ENCODE results near the gene CCDC116. TPM values are rescaled to one million over a fixed set of nuclear protein-coding genes. Genes with fewer than 3 reads are reported as not detected.

Gene CCDC116
- total RNA-seq, 4 donors from 2014 or later: 0.27 to 15.7 TPM; not detected in 2

GRCh38 chr22:21685164-21685513 lies 52.6 kb downstream of the CCDC116 start:
- H3K4me3 ChIP-seq: no peak overlapping the region
- no peak overlapping the region for H3K27ac ChIP-seq
- no peaks in the 10 kb centered on the region for H3K4me1 ChIP-seq
- no peak for TF ChIP-seq POLR2AphosphoS5 (IDR thresholded peaks at IDR 0.05)
- no peak for TF ChIP-seq EP300 (IDR thresholded peaks at IDR 0.05; ENCODE audit: low read depth)
- no peak for TF ChIP-seq POLR2A (IDR thresholded peaks at IDR 0.05)
- no peak for TF ChIP-seq CTCF (IDR thresholded peaks at IDR 0.05)
- H3K27me3 ChIP-seq: no peaks in the 10 kb centered on the region
- in situ Hi-C loops (cut with MboI; ENCODE audit: low pct_ligation_motif_present in 1 of 4, low pct_unique_long_range_greater_than_20kb in 1 of 4, low sequenced_read_pairs in 3 of 4): no loop called here
- DNase-seq: no peak
- peaks cover 0 to 29% (median 5%) of the 10 kb centered on the region in 4 donors for H3K36me3 ChIP-seq
- 96 to 100% methylated on average over 1 to 7 of the region's 8 CpGs for WGBS, 2 donors (ENCODE audit: low coverage in 1 of 2)
- intact Hi-C loops (cut with DNase I; ENCODE audit: low total_unique reads): no loop called here
- no peaks in the 10 kb centered on the region for H3K9me3 ChIP-seq

DNA sequence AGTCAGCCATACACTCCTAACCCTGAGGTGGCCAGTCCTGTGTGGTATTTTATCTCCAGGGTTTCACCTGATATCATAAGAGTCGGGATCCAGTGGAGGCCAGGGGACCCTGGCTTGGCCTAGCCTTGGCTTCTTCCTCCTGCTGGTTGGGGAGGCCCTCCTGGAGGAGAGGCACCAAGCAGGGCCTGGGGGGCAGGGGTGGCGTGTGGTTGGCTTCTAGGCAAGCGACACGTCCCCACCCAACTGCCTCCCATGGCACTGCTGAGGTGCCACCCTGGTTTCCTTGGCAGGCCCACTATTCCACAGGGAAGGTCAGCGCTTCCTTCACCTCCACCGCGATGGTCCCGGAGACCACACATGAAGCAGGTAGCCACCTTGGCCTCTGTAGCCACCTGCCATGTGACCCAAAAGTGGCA lies 53.6 kb downstream of the CCDC116 start:
- H3K27me3 ChIP-seq: no peaks in the 10 kb centered on the region
- H3K4me3 ChIP-seq: no peak overlapping the region
- H3K36me3 ChIP-seq: peaks cover 0 to 29% (median 8%) of the 10 kb centered on the region in 4 donors
- DNase-seq: no peak
- in situ Hi-C loops (cut with MboI; ENCODE audit: low pct_ligation_motif_present in 1 of 4, low pct_unique_long_range_greater_than_20kb in 1 of 4, low sequenced_read_pairs in 3 of 4): no loop called here
- no peaks in the 10 kb centered on the region for H3K4me1 ChIP-seq
- 93% methylated on average over 8 of the region's 8 CpGs; no CpG with 5 or more reads in 1 of the 2 donors for WGBS, 2 donors (ENCODE audit: low coverage in 1 of 2)
- TF ChIP-seq POLR2AphosphoS5 (IDR thresholded peaks at IDR 0.05) (no peak), POLR2A (IDR thresholded peaks at IDR 0.05) (no peak), CTCF (IDR thresholded peaks at IDR 0.05) (no peak)
- H3K27ac ChIP-seq: no peak overlapping the region
- H3K9me3 ChIP-seq: no peaks in the 10 kb centered on the region
- intact Hi-C loops (cut with DNase I; ENCODE audit: low total_unique reads): no loop called here

Small RNAs within 50 kb of the gene (small RNA-seq; reads per million reads assigned to genes)
- gene MIR301B: 0.70 to 2.8 (median 2.0) reads per million in 4 donors

Other genes with a start within 250 kb of the CCDC116 start
- gene RIMBP3B, start 249.0 kb upstream of the CCDC116 start, total RNA-seq: under 1 TPM in 1 of 4 donors, not detected in 3; 0.16 TPM
- 10 to 100 TPM in 2 of 4 donors, 1 to 10 TPM in 2; 7.2 to 71.4 (median 9.2) TPM for gene HIC2, start 215.4 kb upstream of the CCDC116 start, total RNA-seq
- gene TMEM191C, start 165.4 kb upstream of the CCDC116 start, total RNA-seq: 10 to 100 TPM in 1 of 4 donors, 1 to 10 TPM in 3; 5.6 to 15.0 (median 6.4) TPM
- not detected for gene RIMBP3C, start 81.3 kb upstream of the CCDC116 start, total RNA-seq
- gene UBE2L3, start 65.0 kb upstream of the CCDC116 start, total RNA-seq: 10 to 100 TPM; 21.9 to 48.7 (median 33.5) TPM
- 100 to 1,000 TPM in 1 of 4 donors, 10 to 100 TPM in 3; 43.3 to 112 (median 69.5) TPM for gene YDJC, start 2.7 kb upstream of the CCDC116 start, total RNA-seq
- 10 to 100 TPM in 3 of 4 donors, not detected in 1; 34.0 to 55.7 (median 39.5) TPM for gene SDF2L1, start 9.5 kb downstream of the CCDC116 start, total RNA-seq
- 10 to 100 TPM; 36.2 to 93.1 (median 60.1) TPM for gene PPIL2, start 33.3 kb downstream of the CCDC116 start, total RNA-seq
- gene YPEL1, start 103.0 kb downstream of the CCDC116 start, total RNA-seq: 1 to 10 TPM in 3 of 4 donors, not detected in 1; 2.9 to 9.0 (median 4.6) TPM
- gene MAPK1, start 234.9 kb downstream of the CCDC116 start, total RNA-seq: 100 to 1,000 TPM in 1 of 4 donors, 10 to 100 TPM in 3; 37.1 to 303 (median 57.0) TPM